A549 (cell line): Measurements from ENCODE around the gene MXRA5.

ENCODE experiments used
- CTCF ChIP-seq: fragments of >200 bp; sonication (Bioruptor Twin); formaldehyde crosslinking; IDR thresholded peaks from 3 replicates; pipeline ENCODE4 v1.5.1; 2016
- EHMT2 ChIP-seq: fragments of 200-600 bp; sonication (generic); IDR thresholded peaks from 2 replicates; pipeline ENCODE4 v1.6.1; 2016; ENCODE audit warnings: antibody characterized with exemption, low read depth, mild to moderate bottlenecking, moderate library complexity
- EP300 ChIP-seq, 2 experiments: fragments of >200 bp; sonication (Bioruptor Twin); formaldehyde crosslinking; IDR thresholded peaks; 2 replicates in 1 of 2; 3 replicates in 1 of 2; pipeline ENCODE4 v1.6.1; 2016 to 2017
- HMGXB4 ChIP-seq: fragments of 250-450 bp; sonication (Bioruptor Pico); IDR thresholded peaks from 2 replicates; pipeline ENCODE4 v1.5.0; 2021; ENCODE audit warnings: mild to moderate bottlenecking, moderate library complexity, borderline replicate concordance
- HOXB5 ChIP-seq: fragments of 250-450 bp; sonication (Bioruptor Pico); IDR thresholded peaks from 2 replicates; pipeline ENCODE4 v1.5.0; 2020; ENCODE audit warnings: mild to moderate bottlenecking, moderate library complexity
- POLR2A ChIP-seq: IDR thresholded peaks from 2 replicates; pipeline ENCODE4 v1.6.1; 2012; ENCODE audit warnings: mild to moderate bottlenecking, low read length
- SMC3 ChIP-seq: fragments of >200 bp; sonication (Bioruptor Twin); formaldehyde crosslinking; IDR thresholded peaks from 3 replicates; pipeline ENCODE4 v1.6.1; 2018; ENCODE audit warnings: inconsistent platforms

DNA sequence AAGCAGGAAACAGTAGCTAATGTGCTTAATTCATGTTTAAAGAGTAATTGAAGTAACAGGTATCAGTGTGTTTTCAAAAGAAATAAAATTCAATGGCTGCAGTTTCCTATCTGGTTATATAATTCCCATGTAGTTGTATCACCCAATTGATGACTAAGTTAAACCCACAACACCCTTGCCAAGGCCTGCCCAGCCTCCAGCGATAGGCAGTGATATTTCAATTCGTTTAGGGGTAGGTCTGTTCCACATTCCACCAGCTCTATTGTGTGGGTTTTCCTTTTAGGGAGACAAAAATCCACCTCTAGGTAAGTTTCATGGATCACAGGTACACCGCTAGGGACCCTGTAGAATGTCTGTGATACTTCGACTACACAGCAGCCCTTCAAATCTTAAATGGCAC is 24.7 kb upstream of the MXRA5 start:
- no peak for TF ChIP-seq CTCF
- no peak for TF ChIP-seq HOXB5 (CRISPR knock-in tag)
- TF ChIP-seq HMGXB4: no peak
- TF ChIP-seq POLR2A: no peak
- no peak for TF ChIP-seq EP300 (IDR thresholded peaks at IDR 0.05)
- TF ChIP-seq EHMT2: no peak
- no peak for TF ChIP-seq SMC3
